Activated T-cell treated with anti-CD3 and anti-CD28 coated beads, Interleukin-2, amount 50 U/mL, for 72 hours (primary cell): ENCODE data around the gene SLC23A2. TPM values are rescaled to one million over a fixed set of nuclear protein-coding genes. Genes with fewer than 3 reads are reported as not detected.

Experiments
- ATAC-seq, 2 donors: fragments of 150-1000 bp; cut with Tn5 transposase; replicated peaks in 1 of 2; 2 replicates each; pipeline ENCODE4 v1.10.0; 2021; ENCODE audit warnings: moderate library complexity in 2 of 2, mild to moderate bottlenecking in 1 of 2
- DNase-seq, 2 donors: peaks; one replicate each; pipeline ENCODE4 v3.0.0; 2021 to 2022; ENCODE audit warnings: mixed read lengths in 1 of 2
- H3K27ac Mint-ChIP-seq: one replicate; pipeline ENCODE4 v1.8.0; 2022; ENCODE audit warnings: mild to moderate bottlenecking, moderate library complexity, mixed read lengths
- H3K27me3 Mint-ChIP-seq: one replicate; pipeline ENCODE4 v1.8.0; 2022; ENCODE audit warnings: low read depth, mixed read lengths
- H3K36me3 Mint-ChIP-seq, 2 donors: one replicate each; pipeline ENCODE4 v1.8.0; 2022; ENCODE audit warnings: mixed read lengths in 2 of 2, mild to moderate bottlenecking in 1 of 2; ENCODE audit not compliant: insufficient read depth in 2 of 2
- H3K4me1 Mint-ChIP-seq: one replicate; pipeline ENCODE4 v1.8.0; 2022; ENCODE audit warnings: low read depth, mixed read lengths
- H3K4me3 Mint-ChIP-seq, 2 donors: one replicate each; pipeline ENCODE4 v1.8.0; 2022; ENCODE audit warnings: mild to moderate bottlenecking in 2 of 2, mixed read lengths in 2 of 2, moderate library complexity in 2 of 2
- H3K9me3 Mint-ChIP-seq, 2 donors: one replicate each; pipeline ENCODE4 v1.8.0; 2022; ENCODE audit warnings: mixed read lengths in 2 of 2
- total RNA-seq, 2 donors: library from RNA; stranded (reverse); gene quantifications; one replicate each; pipeline ENCODE4 v1.2.3, GENCODE V29; 2022

SLC23A2 gene
- total RNA-seq, 2 donors from 2014 or later = 21.4 to 22.2 TPM

- Mint-ChIP-seq H3K9me3 (no peaks in the 10 kb centered on the region), H3K4me1 (peaks cover 45% of the 10 kb centered on the region), H3K27ac (no peak overlapping the region), H3K4me3 (no peak overlapping the region), H3K27me3 (no peaks in the 10 kb centered on the region), H3K36me3 (peaks cover 3 to 6% of the 10 kb centered on the region in 2 donors)
- no peak for ATAC-seq
- DNase-seq = no peak
Observed at GRCh38 chr20:4951299-4951698, 50.0 kb downstream of the SLC23A2 start.

GRCh38 chr20:4950841-4951240 is 50.5 kb downstream of the SLC23A2 start:
- DNase-seq (no peak), ATAC-seq (no peak)
- Mint-ChIP-seq H3K27me3 (no peaks in the 10 kb centered on the region), H3K4me3 (no peak overlapping the region), H3K4me1 (peaks cover 41% of the 10 kb centered on the region), H3K9me3 (no peaks in the 10 kb centered on the region), H3K36me3 (peaks cover 3 to 6% of the 10 kb centered on the region in 2 donors), H3K27ac (no peak overlapping the region)

- no peaks in the 10 kb centered on the region for H3K27me3 Mint-ChIP-seq
- H3K4me3 Mint-ChIP-seq = peak overlapping the region in 1 of 2 donors; percentile 65
- ATAC-seq (no peak), DNase-seq (no peak)
- no peaks in the 10 kb centered on the region for H3K9me3 Mint-ChIP-seq
- H3K4me1 Mint-ChIP-seq = peaks cover 37% of the 10 kb centered on the region
- H3K36me3 Mint-ChIP-seq = peaks cover 3 to 6% of the 10 kb centered on the region in 2 donors
- peak overlapping the region; percentile 34 for H3K27ac Mint-ChIP-seq
Observed at GRCh38 chr20:4950437-4950836, 50.9 kb downstream of the SLC23A2 start.

GRCh38 chr20:4949833-4950178 is 51.5 kb downstream of the SLC23A2 start:
- peak in 1 of 2 donors; percentile 81 for ATAC-seq
- H3K9me3 Mint-ChIP-seq = no peaks in the 10 kb centered on the region
- H3K36me3 Mint-ChIP-seq = peaks cover 3 to 6% of the 10 kb centered on the region in 2 donors
- H3K4me3 Mint-ChIP-seq = peak overlapping the region; percentile 23 to 65
- no peaks in the 10 kb centered on the region for H3K27me3 Mint-ChIP-seq
- H3K4me1 Mint-ChIP-seq = peaks cover 41% of the 10 kb centered on the region
- H3K27ac Mint-ChIP-seq = no peak overlapping the region
- peak; percentile 8 to 14 for DNase-seq

GRCh38 chr20:4947817-4948559 is 53.3 kb downstream of the SLC23A2 start:
- DNase-seq (no peak), ATAC-seq (no peak)
- no peaks in the 10 kb centered on the region for H3K27me3 Mint-ChIP-seq
- peaks cover 3 to 8% of the 10 kb centered on the region in 2 donors for H3K36me3 Mint-ChIP-seq
- H3K9me3 Mint-ChIP-seq = no peaks in the 10 kb centered on the region
- H3K27ac Mint-ChIP-seq = no peak overlapping the region
- H3K4me1 Mint-ChIP-seq = peaks cover 42% of the 10 kb centered on the region
- no peak overlapping the region for H3K4me3 Mint-ChIP-seq

- H3K9me3 Mint-ChIP-seq = no peaks in the 10 kb centered on the region
- ATAC-seq = no peak
- no peaks in the 10 kb centered on the region for H3K27me3 Mint-ChIP-seq
- no peak overlapping the region for H3K4me3 Mint-ChIP-seq
- H3K4me1 Mint-ChIP-seq = peaks cover 52% of the 10 kb centered on the region
- H3K27ac Mint-ChIP-seq = no peak overlapping the region
- DNase-seq = no peak
- peaks cover 0 to 5% of the 10 kb centered on the region in 2 donors for H3K36me3 Mint-ChIP-seq
Observed at GRCh38 chr20:4946986-4947385, 54.3 kb downstream of the SLC23A2 start.

GRCh38 chr20:4946585-4946984 is 54.7 kb downstream of the SLC23A2 start:
- Mint-ChIP-seq H3K4me3 (no peak overlapping the region), H3K36me3 (peaks cover 0 to 4% of the 10 kb centered on the region in 2 donors), H3K27ac (no peak overlapping the region), H3K9me3 (no peaks in the 10 kb centered on the region), H3K27me3 (no peaks in the 10 kb centered on the region), H3K4me1 (peaks cover 53% of the 10 kb centered on the region)
- ATAC-seq = no peak
- no peak for DNase-seq

GRCh38 chr20:4944518-4945313 is 56.6 kb downstream of the SLC23A2 start:
- no peak overlapping the region for H3K27ac Mint-ChIP-seq
- peaks cover 45% of the 10 kb centered on the region for H3K4me1 Mint-ChIP-seq
- no peak for DNase-seq
- H3K4me3 Mint-ChIP-seq = no peak overlapping the region
- H3K9me3 Mint-ChIP-seq = no peaks in the 10 kb centered on the region
- peaks cover 0 to 4% of the 10 kb centered on the region in 2 donors for H3K36me3 Mint-ChIP-seq
- no peaks in the 10 kb centered on the region for H3K27me3 Mint-ChIP-seq
- no peak for ATAC-seq

- peaks cover 0 to 1% of the 10 kb centered on the region in 2 donors for H3K36me3 Mint-ChIP-seq
- H3K27ac Mint-ChIP-seq = no peak overlapping the region
- H3K9me3 Mint-ChIP-seq = no peaks in the 10 kb centered on the region
- H3K4me3 Mint-ChIP-seq = no peak overlapping the region
- DNase-seq = no peak
- no peak for ATAC-seq
- peaks cover 25% of the 10 kb centered on the region for H3K4me1 Mint-ChIP-seq
- no peaks in the 10 kb centered on the region for H3K27me3 Mint-ChIP-seq
Observed at GRCh38 chr20:4942331-4942730, 59.0 kb downstream of the SLC23A2 start.

GRCh38 chr20:4937407-4938319 is 63.6 kb downstream of the SLC23A2 start:
- Mint-ChIP-seq H3K27me3 (no peaks in the 10 kb centered on the region), H3K9me3 (no peaks in the 10 kb centered on the region), H3K4me1 (peaks cover 8% of the 10 kb centered on the region), H3K4me3 (no peak overlapping the region), H3K36me3 (no peaks in the 10 kb centered on the region), H3K27ac (no peak overlapping the region)
- ATAC-seq (no peak), DNase-seq (no peak)

- no peak overlapping the region for H3K4me3 Mint-ChIP-seq
- peaks cover 0 to 2% of the 10 kb centered on the region in 2 donors for H3K36me3 Mint-ChIP-seq
- no peaks in the 10 kb centered on the region for H3K9me3 Mint-ChIP-seq
- H3K27me3 Mint-ChIP-seq = no peaks in the 10 kb centered on the region
- peaks cover under 1% of the 10 kb centered on the region for H3K4me1 Mint-ChIP-seq
- no peak overlapping the region for H3K27ac Mint-ChIP-seq
- DNase-seq (no peak), ATAC-seq (no peak)
Observed at GRCh38 chr20:4936851-4937406, 64.4 kb downstream of the SLC23A2 start.

- H3K27me3 Mint-ChIP-seq = no peaks in the 10 kb centered on the region
- H3K36me3 Mint-ChIP-seq = peaks cover 0 to 2% of the 10 kb centered on the region in 2 donors
Observed at GRCh38 chr20:4936392-4936850, 64.9 kb downstream of the SLC23A2 start.

More at GRCh38 chr20:4936392-4936850, 64.9 kb downstream of the SLC23A2 start:
- no peaks in the 10 kb centered on the region for H3K4me1 Mint-ChIP-seq
- no peak overlapping the region for H3K4me3 Mint-ChIP-seq
- ATAC-seq (no peak), DNase-seq (no peak)
- H3K27ac Mint-ChIP-seq = no peak overlapping the region
- no peaks in the 10 kb centered on the region for H3K9me3 Mint-ChIP-seq
